Small intestine (tissue), 7 donors: ENCODE results near the gene SARS1. TPM values are rescaled to one million over a fixed set of nuclear protein-coding genes. Genes with fewer than 3 reads are reported as not detected.

Experiments
- DNase-seq, 2 donors: peaks; one replicate each; pipeline versions ENCODE4 v3.0.0 to v3.0.0-alpha.2; 2013
- FAIRE-seq: peaks from 2 replicates; lab custom pipeline; 2012; peaks lifted over from hg19 to GRCh38; lab: Jason Lieb, UNC
- H3K27ac ChIP-seq, 3 donors: one replicate each; pipeline ENCODE4 v1.5.1; 2013; ENCODE audit warnings: low read length in 2 of 3, mild to moderate bottlenecking in 2 of 3, control low read depth in 1 of 3, inconsistent platforms in 1 of 3, low read depth in 1 of 3, moderate library complexity in 1 of 3
- H3K27me3 ChIP-seq, 3 donors: one replicate each; pipeline ENCODE4 v1.6.1; 2013; ENCODE audit warnings: low read length in 3 of 3, inconsistent platforms in 1 of 3; ENCODE audit not compliant: control insufficient read depth in 3 of 3, insufficient read depth in 3 of 3
- H3K36me3 ChIP-seq, 3 donors: one replicate each; pipeline ENCODE4 v1.6.1; 2013; ENCODE audit warnings: low read length in 3 of 3, inconsistent platforms in 1 of 3, low read depth in 1 of 3, mild to moderate bottlenecking in 1 of 3, moderate library complexity in 1 of 3; ENCODE audit not compliant: control insufficient read depth in 3 of 3, insufficient read depth in 2 of 3
- H3K4me1 ChIP-seq, 3 donors: one replicate each; pipeline ENCODE4 v1.6.1; 2013; ENCODE audit warnings: low read length in 2 of 3, inconsistent platforms in 1 of 3, low read depth in 1 of 3, mild to moderate bottlenecking in 1 of 3, moderate library complexity in 1 of 3; ENCODE audit not compliant: control insufficient read depth in 3 of 3, insufficient read depth in 2 of 3
- H3K4me3 ChIP-seq, 3 donors: one replicate each; pipeline ENCODE4 v1.5.1; 2013; ENCODE audit warnings: low read length in 3 of 3, control low read depth in 1 of 3, inconsistent platforms in 1 of 3, low read depth in 1 of 3, mild to moderate bottlenecking in 1 of 3, moderate library complexity in 1 of 3
- H3K9me3 ChIP-seq, 2 donors: one replicate each; pipeline ENCODE4 v1.6.1; 2013; ENCODE audit warnings: low read depth in 1 of 2, low read length in 1 of 2; ENCODE audit not compliant: control insufficient read depth in 2 of 2, insufficient read depth in 1 of 2
- WGBS, 3 donors: extraction: QIAGEN DNeasy Blood & Tissue Kit; methylation state at CpG; one replicate each; pipeline ENCODE4 v1.1.7; 2013; 5-methylcytosine and 5-hydroxymethylcytosine counted together
- polyA plus RNA-seq, 4 donors: library from polyadenylated mRNA; stranded (reverse) in 3 of 4; unstranded in 1 of 4; fragments of 200-250 nt in 3 of 4; fragments of 120-200 nt in 1 of 4; gene quantifications; one replicate each; pipeline versions ENCODE4 v1.2.1 to v1.2.3, GENCODE V29; 2013
- donor health status: healthy with polysubstance abuse.
- donor health status: control.
- donor health status: control.
- donor health status: Bipolar disorder and iron deficiency.
- donor health status: healthy.

The SARS1 gene
- polyA plus RNA-seq, 4 donors: 99.1 to 190 (median 133) TPM

- peaks cover 0 to 3% of the 10 kb centered on the region in 2 donors for H3K9me3 ChIP-seq
- DNase-seq: no peak
- no peak overlapping the region for H3K27ac ChIP-seq
- WGBS, 3 donors: 77 to 85% (median 80%) methylated on average over 7 of the region's 7 CpGs
- peaks cover 0 to 15% (median 0%) of the 10 kb centered on the region in 3 donors for H3K27me3 ChIP-seq
- peaks cover 0 to 15% (median 2%) of the 10 kb centered on the region in 3 donors for H3K4me1 ChIP-seq
- H3K36me3 ChIP-seq: peaks cover 0 to 7% (median 0%) of the 10 kb centered on the region in 3 donors
- FAIRE-seq: no peak
- no peak overlapping the region for H3K4me3 ChIP-seq
Measured at GRCh38 chr1:109246141-109246551, 32.4 kb downstream of the SARS1 start.

- H3K27me3 ChIP-seq: peaks cover 0 to 8% (median 0%) of the 10 kb centered on the region in 3 donors
- WGBS, 3 donors: 88 to 96% (median 90%) methylated on average over 8 of the region's 8 CpGs
- FAIRE-seq: no peak
Measured at GRCh38 chr1:109247401-109248365, 34.0 kb downstream of the SARS1 start.

GRCh38 chr1:109248444-109248796 lies 34.7 kb downstream of the SARS1 start:
- Histone ChIP-seq H3K27me3 (peaks cover 0 to 3% (median 0%) of the 10 kb centered on the region in 3 donors), H3K4me1 (peaks cover 0 to 13% (median 2%) of the 10 kb centered on the region in 3 donors), H3K4me3 (no peak overlapping the region), H3K36me3 (peaks cover 0 to 28% (median 0%) of the 10 kb centered on the region in 3 donors), H3K9me3 (peaks cover 0 to 15% of the 10 kb centered on the region in 2 donors), H3K27ac (no peak overlapping the region)
- DNase-seq (no peak), FAIRE-seq (no peak)
- 93 to 95% (median 94%) methylated on average over 7 of the region's 7 CpGs for WGBS, 3 donors

More at GRCh38 chr1:109247401-109248365, 34.0 kb downstream of the SARS1 start:
- H3K9me3 ChIP-seq: peaks cover 0 to 15% of the 10 kb centered on the region in 2 donors
- H3K4me1 ChIP-seq: peaks cover 0 to 11% (median 2%) of the 10 kb centered on the region in 3 donors
- DNase-seq: no peak
- H3K27ac ChIP-seq: no peak overlapping the region
- H3K36me3 ChIP-seq: peaks cover 0 to 23% (median 0%) of the 10 kb centered on the region in 3 donors
- H3K4me3 ChIP-seq: no peak overlapping the region

DNA sequence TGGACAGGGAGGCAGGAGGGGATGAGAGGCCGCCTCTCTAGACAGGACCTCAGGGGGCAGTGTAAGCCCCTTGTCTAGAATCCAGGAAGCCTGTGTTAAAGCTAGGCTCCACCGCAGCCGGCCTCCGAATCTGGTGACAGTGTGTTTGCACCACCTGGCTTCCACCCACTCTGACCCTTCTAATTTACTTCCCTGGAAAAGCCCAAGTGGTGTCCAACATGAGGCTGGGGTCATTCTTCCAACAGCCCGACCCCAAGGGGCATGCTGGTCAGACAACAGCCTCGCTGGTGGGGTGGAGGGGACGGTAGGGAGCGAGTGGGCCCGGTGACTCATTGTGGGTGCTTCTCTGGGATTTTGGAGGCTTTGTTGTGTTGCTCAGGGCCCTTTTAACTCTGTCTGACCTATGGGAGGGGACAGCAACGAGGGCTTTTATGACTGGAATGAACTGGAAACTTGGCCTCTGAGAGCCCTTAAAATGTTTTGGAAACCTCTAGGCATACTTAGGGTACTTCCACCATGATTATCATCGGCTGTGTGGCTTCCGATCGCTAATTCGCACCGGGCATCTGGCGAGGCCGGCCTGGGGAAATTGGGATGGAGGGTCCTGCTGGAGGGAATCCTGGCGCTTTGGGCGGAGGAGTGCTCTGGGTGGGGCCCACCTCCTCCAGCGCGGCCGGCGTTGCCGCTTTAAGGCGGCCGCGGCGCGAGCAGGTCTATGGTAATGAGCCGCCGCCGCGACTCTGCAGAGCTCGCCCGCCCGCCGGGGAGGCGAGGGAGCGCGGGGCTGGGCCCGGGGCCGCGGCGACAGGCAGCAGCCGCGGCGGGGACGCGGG lies 35.3 kb downstream of the SARS1 start, which contains the start of gene CELSR2:
CELSR2 (plus strand) TSS at position 743 of the 833 bp plus-strand sequence. CDS start 541 bp downstream, outside the sequence.
- Histone ChIP-seq H3K36me3 (peaks cover 0 to 31% (median 0%) of the 10 kb centered on the region in 3 donors), H3K27me3 (peaks cover 0 to 3% (median 0%) of the 10 kb centered on the region in 3 donors), H3K9me3 (peaks cover 0 to 15% of the 10 kb centered on the region in 2 donors), H3K4me1 (peaks cover 0 to 19% (median 2%) of the 10 kb centered on the region in 3 donors), H3K27ac (no peak within 1 kb of the TSS), H3K4me3 (peak within 1 kb of the TSS; percentile 38 to 70 (median 58))
- 14 to 24% (median 23%) methylated on average over 31 to 49 of the region's 49 CpGs for WGBS, 3 donors
- no peak for FAIRE-seq
- DNase-seq: peak; percentile 59 to 84

DNA sequence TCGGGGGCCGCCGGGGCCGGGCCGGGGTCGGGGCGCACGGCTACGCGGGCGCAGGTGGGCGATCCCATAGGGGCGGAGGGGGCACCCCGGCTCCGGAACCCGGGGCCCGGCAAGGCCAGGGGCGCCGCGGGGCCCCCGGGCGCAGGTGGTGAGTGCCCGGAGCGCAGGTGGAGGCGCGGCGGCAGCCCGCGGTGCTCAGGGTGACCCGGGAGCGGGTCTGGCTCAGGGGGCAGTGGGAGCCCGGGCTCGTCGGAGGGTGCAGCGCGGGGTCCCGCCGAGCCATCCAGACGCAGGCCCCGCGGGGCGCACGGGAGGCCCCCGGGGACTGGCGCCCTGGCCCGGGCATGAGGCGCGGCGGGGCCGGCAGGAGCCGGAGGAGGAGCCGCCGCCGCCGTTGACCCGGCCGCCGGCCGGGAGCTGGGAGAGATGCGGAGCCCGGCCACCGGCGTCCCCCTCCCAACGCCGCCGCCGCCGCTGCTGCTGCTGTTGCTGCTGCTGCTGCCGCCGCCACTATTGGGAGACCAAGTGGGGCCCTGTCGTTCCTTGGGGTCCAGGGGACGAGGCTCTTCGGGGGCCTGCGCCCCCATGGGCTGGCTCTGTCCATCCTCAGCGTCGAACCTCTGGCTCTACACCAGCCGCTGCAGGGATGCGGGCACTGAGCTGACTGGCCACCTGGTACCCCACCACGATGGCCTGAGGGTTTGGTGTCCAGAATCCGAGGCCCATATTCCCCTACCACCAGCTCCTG lies 36.1 kb downstream of the SARS1 start:
- WGBS, 3 donors: 2% methylated on average over 42 to 80 of the region's 80 CpGs

DNA sequence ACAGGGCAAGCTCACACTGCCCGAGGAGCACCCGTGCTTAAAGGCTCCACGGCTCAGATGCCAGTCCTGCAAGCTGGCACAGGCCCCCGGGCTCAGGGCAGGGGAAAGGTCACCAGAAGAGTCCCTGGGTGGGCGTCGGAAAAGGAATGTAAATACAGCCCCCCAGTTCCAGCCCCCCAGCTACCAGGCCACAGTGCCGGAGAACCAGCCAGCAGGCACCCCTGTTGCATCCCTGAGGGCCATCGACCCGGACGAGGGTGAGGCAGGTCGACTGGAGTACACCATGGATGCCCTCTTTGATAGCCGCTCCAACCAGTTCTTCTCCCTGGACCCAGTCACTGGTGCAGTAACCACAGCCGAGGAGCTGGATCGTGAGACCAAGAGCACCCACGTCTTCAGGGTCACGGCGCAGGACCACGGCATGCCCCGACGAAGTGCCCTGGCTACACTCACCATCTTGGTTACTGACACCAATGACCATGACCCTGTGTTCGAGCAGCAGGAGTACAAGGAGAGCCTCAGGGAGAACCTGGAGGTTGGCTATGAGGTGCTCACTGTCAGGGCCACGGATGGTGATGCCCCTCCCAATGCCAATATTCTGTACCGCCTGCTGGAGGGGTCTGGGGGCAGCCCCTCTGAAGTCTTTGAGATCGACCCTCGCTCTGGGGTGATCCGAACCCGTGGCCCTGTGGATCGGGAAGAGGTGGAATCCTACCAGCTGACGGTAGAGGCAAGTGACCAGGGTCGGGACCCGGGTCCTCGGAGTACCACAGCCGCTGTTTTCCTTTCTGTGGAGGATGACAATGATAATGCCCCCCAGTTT lies 36.9 kb downstream of the SARS1 start:
- no peak overlapping the region for H3K27ac ChIP-seq
- FAIRE-seq (no peak), DNase-seq (no peak)
- WGBS, 3 donors: 84 to 91% (median 87%) methylated on average over 31 to 33 of the region's 33 CpGs
- peaks cover 0 to 31% (median 0%) of the 10 kb centered on the region in 3 donors for H3K36me3 ChIP-seq
- H3K4me3 ChIP-seq: peak overlapping the region in 1 of 3 donors; percentile 38
- peaks cover 0 to 36% (median 2%) of the 10 kb centered on the region in 3 donors for H3K4me1 ChIP-seq
- H3K9me3 ChIP-seq: peaks cover 0 to 15% of the 10 kb centered on the region in 2 donors
- H3K27me3 ChIP-seq: peaks cover 0 to 3% (median 0%) of the 10 kb centered on the region in 3 donors

More for the DNA sequence above, 36.1 kb downstream of the SARS1 start:
- peaks cover 0 to 27% (median 2%) of the 10 kb centered on the region in 3 donors for H3K4me1 ChIP-seq
- DNase-seq: peak in 1 of 2 donors; percentile 56
- no peak overlapping the region for H3K27ac ChIP-seq
- peaks cover 0 to 31% (median 0%) of the 10 kb centered on the region in 3 donors for H3K36me3 ChIP-seq
- H3K9me3 ChIP-seq: peaks cover 0 to 15% of the 10 kb centered on the region in 2 donors
- H3K4me3 ChIP-seq: peak overlapping the region; percentile 38 to 70 (median 58)
- H3K27me3 ChIP-seq: peaks cover 0 to 3% (median 0%) of the 10 kb centered on the region in 3 donors
- no peak for FAIRE-seq
